ENCODE results near the gene HAND2. TPM values are rescaled to one million over a fixed set of nuclear protein-coding genes. Genes with fewer than 3 reads are reported as not detected.

Gene HAND2
- total and polyA plus RNA-seq, 4 experiments from 2014 or later = not detected

- POLR2A ChIA-PET (ENCODE audit: partially characterized antibody) = interaction anchor here (1.3 kb wide), 1 partner anchor 8 kb away, joined by 4 read pairs; no protein-coding TSS in a partner anchor
- Histone ChIP-seq H3K9me3 (ENCODE audit: control insufficient read depth in 1 of 2, low read length in 2 of 2) (no peaks in the 10 kb centered on the region), H3K4me3 (ENCODE audit: low read length in 2 of 2) (no peak overlapping the region)
Observed at GRCh38 chr4:173530326-173531085, 477 bp upstream of the HAND2 start.

GRCh38 chr4:173528378-173529321 is 1.4 kb downstream of the HAND2 start:
- ChIA-PET POLR2A (ENCODE audit: partially characterized antibody) (no interaction called here), CTCF (ENCODE audit: partially characterized antibody) (no interaction called here)
- peaks cover 0 to 5% of the 10 kb centered on the region in 2 donors for H3K36me3 Mint-ChIP-seq
- Histone ChIP-seq H3K27me3 (ENCODE audit: insufficient read depth, low read length) (peaks cover 91% of the 10 kb centered on the region), H3K4me3 (ENCODE audit: low read length in 2 of 2) (no peak overlapping the region), H3K9me3 (ENCODE audit: control insufficient read depth in 1 of 2, low read length in 2 of 2) (no peaks in the 10 kb centered on the region), H3K27ac (ENCODE audit: low read depth, low read length) (no peak overlapping the region), H3K4me1 (ENCODE audit: insufficient read depth, low read length) (peaks cover 15% of the 10 kb centered on the region), H3K36me3 (ENCODE audit: insufficient read depth, low read length) (no peaks in the 10 kb centered on the region)
- H3K4me3 Mint-ChIP-seq = peak overlapping the region; percentile 44 to 81 (median 55)
- no peak for DNase-seq
- H3K4me1 Mint-ChIP-seq = peaks cover 11 to 41% (median 25%) of the 10 kb centered on the region in 4 donors
- intact Hi-C loops (cut with micrococcal nuclease) = no loop called here
- H3K27ac Mint-ChIP-seq = peak overlapping the region in 6 of 7 donors; percentile 13 to 87 (median 64)
- H3K9me3 Mint-ChIP-seq = peaks cover 0 to 66% (median 30%) of the 10 kb centered on the region in 8 donors
- peaks cover 71 to 75% of the 10 kb centered on the region in 2 donors for H3K27me3 Mint-ChIP-seq

More at GRCh38 chr4:173530326-173531085, 477 bp upstream of the HAND2 start:
- CTCF ChIA-PET (ENCODE audit: partially characterized antibody) = interaction anchor here (1.0 kb wide), 1 partner anchor 13 kb away, joined by 3 read pairs; no protein-coding TSS in a partner anchor
- Histone ChIP-seq H3K27me3 (ENCODE audit: insufficient read depth, low read length) (peaks cover 90% of the 10 kb centered on the region), H3K4me1 (ENCODE audit: insufficient read depth, low read length) (peaks cover 15% of the 10 kb centered on the region), H3K27ac (ENCODE audit: low read depth, low read length) (no peak overlapping the region), H3K36me3 (ENCODE audit: insufficient read depth, low read length) (no peaks in the 10 kb centered on the region)
- H3K27ac Mint-ChIP-seq = peak overlapping the region in 3 of 7 donors; percentile 48 to 78 (median 77)
- intact Hi-C loops (cut with micrococcal nuclease) = loop anchor here (10.0 kb wide), 1 partner anchor 684 kb away; no protein-coding TSS in a partner anchor
- peaks cover 4 to 58% (median 28%) of the 10 kb centered on the region in 8 donors for H3K9me3 Mint-ChIP-seq
- peaks cover 74 to 77% of the 10 kb centered on the region in 2 donors for H3K27me3 Mint-ChIP-seq
- peaks cover 0 to 2% of the 10 kb centered on the region in 2 donors for H3K36me3 Mint-ChIP-seq
- peaks cover 11 to 30% (median 19%) of the 10 kb centered on the region in 4 donors for H3K4me1 Mint-ChIP-seq
- peak overlapping the region; percentile 35 to 82 (median 72) for H3K4me3 Mint-ChIP-seq
- DNase-seq = no peak

GRCh38 chr4:173527103-173527891 is 2.7 kb downstream of the HAND2 start:
- ChIA-PET CTCF (ENCODE audit: partially characterized antibody) (interaction anchor here (1.3 kb wide), 1 partner anchor 33 kb away, joined by 3 read pairs; no protein-coding TSS in a partner anchor), POLR2A (ENCODE audit: partially characterized antibody) (no interaction called here)
- H3K4me1 ChIP-seq (ENCODE audit: insufficient read depth, low read length) = peaks cover 21% of the 10 kb centered on the region
- Mint-ChIP-seq H3K27ac (peak overlapping the region in 4 of 7 donors; percentile 58 to 87 (median 73)), H3K4me1 (peaks cover 13 to 49% (median 32%) of the 10 kb centered on the region in 4 donors), H3K36me3 (peaks cover 0 to 5% of the 10 kb centered on the region in 2 donors), H3K27me3 (peaks cover 74 to 76% of the 10 kb centered on the region in 2 donors), H3K9me3 (peaks cover 0 to 71% (median 31%) of the 10 kb centered on the region in 8 donors), H3K4me3 (peak overlapping the region in 5 of 8 donors; percentile 14 to 81 (median 41))
- no peak overlapping the region for H3K4me3 ChIP-seq (ENCODE audit: low read length in 2 of 2)
- no peak for DNase-seq
- no peaks in the 10 kb centered on the region for H3K36me3 ChIP-seq (ENCODE audit: insufficient read depth, low read length)
- intact Hi-C loops (cut with micrococcal nuclease) = no loop called here
- no peak overlapping the region for H3K27ac ChIP-seq (ENCODE audit: low read depth, low read length)
- H3K27me3 ChIP-seq (ENCODE audit: insufficient read depth, low read length) = peaks cover 90% of the 10 kb centered on the region
- H3K9me3 ChIP-seq (ENCODE audit: control insufficient read depth in 1 of 2, low read length in 2 of 2) = no peaks in the 10 kb centered on the region

- H3K36me3 ChIP-seq (ENCODE audit: insufficient read depth, low read length) = no peaks in the 10 kb centered on the region
- H3K27me3 Mint-ChIP-seq = peaks cover 70 to 75% of the 10 kb centered on the region in 2 donors
- H3K9me3 ChIP-seq (ENCODE audit: control insufficient read depth in 1 of 2, low read length in 2 of 2) = no peaks in the 10 kb centered on the region
- ChIA-PET POLR2A (ENCODE audit: partially characterized antibody) (no interaction called here), CTCF (ENCODE audit: partially characterized antibody) (interaction anchor here (1.3 kb wide), 1 partner anchor 32 kb away, joined by 3 read pairs; no protein-coding TSS in a partner anchor)
- H3K36me3 Mint-ChIP-seq = peaks cover 0 to 5% of the 10 kb centered on the region in 2 donors
- H3K27ac Mint-ChIP-seq = peak overlapping the region in 4 of 7 donors; percentile 42 to 80 (median 66)
- no peak for DNase-seq
- peaks cover 27% of the 10 kb centered on the region for H3K4me1 ChIP-seq (ENCODE audit: insufficient read depth, low read length)
- H3K27me3 ChIP-seq (ENCODE audit: insufficient read depth, low read length) = peaks cover 90% of the 10 kb centered on the region
- peak overlapping the region in 4 of 8 donors; percentile 30 to 64 (median 46) for H3K4me3 Mint-ChIP-seq
- H3K27ac ChIP-seq (ENCODE audit: low read depth, low read length) = no peak overlapping the region
- intact Hi-C loops (cut with micrococcal nuclease) = no loop called here
- no peak overlapping the region for H3K4me3 ChIP-seq (ENCODE audit: low read length in 2 of 2)
- H3K4me1 Mint-ChIP-seq = peaks cover 16 to 55% (median 33%) of the 10 kb centered on the region in 4 donors
- H3K9me3 Mint-ChIP-seq = peaks cover 0 to 70% (median 29%) of the 10 kb centered on the region in 8 donors
Observed at GRCh38 chr4:173526724-173527102, 3.3 kb downstream of the HAND2 start.

- Histone ChIP-seq H3K4me3 (ENCODE audit: low read length in 2 of 2) (no peak overlapping the region), H3K27ac (ENCODE audit: low read depth, low read length) (no peak overlapping the region), H3K9me3 (ENCODE audit: control insufficient read depth in 1 of 2, low read length in 2 of 2) (no peaks in the 10 kb centered on the region), H3K36me3 (ENCODE audit: insufficient read depth, low read length) (no peaks in the 10 kb centered on the region), H3K4me1 (ENCODE audit: insufficient read depth, low read length) (peaks cover 27% of the 10 kb centered on the region), H3K27me3 (ENCODE audit: insufficient read depth, low read length) (peaks cover 90% of the 10 kb centered on the region)
- peaks cover 0 to 64% (median 27%) of the 10 kb centered on the region in 8 donors for H3K9me3 Mint-ChIP-seq
- H3K36me3 Mint-ChIP-seq = peaks cover 0 to 5% of the 10 kb centered on the region in 2 donors
- H3K4me1 Mint-ChIP-seq = peaks cover 16 to 58% (median 32%) of the 10 kb centered on the region in 4 donors
- H3K4me3 Mint-ChIP-seq = peak overlapping the region in 5 of 8 donors; percentile 1 to 52 (median 37)
- intact Hi-C loops (cut with micrococcal nuclease) = no loop called here
- POLR2A ChIA-PET (ENCODE audit: partially characterized antibody) = no interaction called here
- DNase-seq = no peak
- CTCF ChIA-PET (ENCODE audit: partially characterized antibody) = interaction anchor here (1.4 kb wide), 1 partner anchor 32 kb away, joined by 3 read pairs; no protein-coding TSS in a partner anchor
- H3K27ac Mint-ChIP-seq = peak overlapping the region in 4 of 7 donors; percentile 74 to 90 (median 78)
- H3K27me3 Mint-ChIP-seq = peaks cover 67 to 77% of the 10 kb centered on the region in 2 donors
Observed at GRCh38 chr4:173526027-173526482, 4.0 kb downstream of the HAND2 start.

All from CD4-positive, alpha-beta memory T cell (primary cell).